Muscle of back (tissue), 13 donors: Measurements from ENCODE around the gene TMEM26. TPM values are rescaled to one million over a fixed set of nuclear protein-coding genes. Genes with fewer than 3 reads are reported as not detected.

Experiments used
- DNase-seq, 3 donors: peaks; one replicate each; pipeline versions ENCODE4 v3.0.0 to v3.0.0-alpha.2; 2013
- long read RNA-seq, 9 donors: transcript quantifications; one replicate each; lab custom pipeline, GENCODE V29; 2026
- polyA plus RNA-seq, 10 donors: library from polyadenylated mRNA; unstranded; fragments of 120-200 nt; gene quantifications; one replicate each; pipeline ENCODE4 v1.2.1, GENCODE V29; 2013; ENCODE audit not compliant: insufficient read length in 10 of 10

TMEM26 gene
- polyA plus RNA-seq = 10 to 100 TPM in 6 of 10 donors, 1 to 10 TPM in 4; 8.3 to 16.9 (median 11.7) TPM
- long read RNA-seq, donor 1, full-length matches to known transcripts = 3 of 11 reads
- long read RNA-seq, donor 1, partial matches to known transcripts = 8 of 11 reads
- long read RNA-seq, donor 1, other reads (novel, unspliced or antisense) = 0 of 11 reads
- long read RNA-seq, donor 2, full-length matches to known transcripts = 4 of 4 reads
- long read RNA-seq, donor 2, partial matches to known transcripts = 0 of 4 reads
- long read RNA-seq, donor 2, other reads (novel, unspliced or antisense) = 0 of 4 reads
- long read RNA-seq, donor 3 = 0 reads
- long read RNA-seq, donor 4 = 0 reads
- long read RNA-seq, donor 5, full-length matches to known transcripts = 1 of 1 reads
- long read RNA-seq, donor 5, partial matches to known transcripts = 0 of 1 reads
- long read RNA-seq, donor 5, other reads (novel, unspliced or antisense) = 0 of 1 reads
- long read RNA-seq, donor 6, full-length matches to known transcripts = 2 of 2 reads
- long read RNA-seq, donor 6, partial matches to known transcripts = 0 of 2 reads
- long read RNA-seq, donor 6, other reads (novel, unspliced or antisense) = 0 of 2 reads
- long read RNA-seq, donor 7, full-length matches to known transcripts = 2 of 2 reads
- long read RNA-seq, donor 7, partial matches to known transcripts = 0 of 2 reads
- long read RNA-seq, donor 7, other reads (novel, unspliced or antisense) = 0 of 2 reads
- long read RNA-seq, donor 8 = 0 reads
- long read RNA-seq, donor 9 = 0 reads

- DNase-seq = peak in 2 of 3 donors; percentile 85 to 95
These were observed at the start of gene TMEM26 for GRCh38 chr10:61452655-61453641. TSS of gene TMEM26 (minus strand) at chr10:61453381. CDS start at chr10:61453081, 300 bp downstream.

- no peak for DNase-seq
These were observed 47.3 kb upstream of the TMEM26 start for GRCh38 chr10:61500460-61500859.

- no peak for DNase-seq
These were observed 39.3 kb upstream of the TMEM26 start for GRCh38 chr10:61492364-61492995.

- no peak for DNase-seq
These were observed 34.3 kb upstream of the TMEM26 start for GRCh38 chr10:61487506-61487905.

GRCh38 chr10:61486738-61487396 is 33.7 kb upstream of the TMEM26 start:
- no peak for DNase-seq

- no peak for DNase-seq
These were observed 33.1 kb upstream of the TMEM26 start for GRCh38 chr10:61486251-61486650.

- DNase-seq = no peak
These were observed 28.4 kb upstream of the TMEM26 start for GRCh38 chr10:61481597-61481996.

- no peak for DNase-seq
These were observed 27.0 kb upstream of the TMEM26 start for GRCh38 chr10:61480208-61480607.

GRCh38 chr10:61478621-61479312 is 25.6 kb upstream of the TMEM26 start:
- DNase-seq = no peak

- no peak for DNase-seq
These were observed 24.3 kb upstream of the TMEM26 start for GRCh38 chr10:61477451-61477850.

GRCh38 chr10:61476529-61476928 is 23.3 kb upstream of the TMEM26 start:
- no peak for DNase-seq

GRCh38 chr10:61475449-61475873 is 22.3 kb upstream of the TMEM26 start:
- DNase-seq = no peak

GRCh38 chr10:61472090-61472674 is 19.0 kb upstream of the TMEM26 start:
- DNase-seq = no peak

- no peak for DNase-seq
These were observed 18.3 kb upstream of the TMEM26 start for GRCh38 chr10:61471491-61471890.

GRCh38 chr10:61470740-61471139 is 17.6 kb upstream of the TMEM26 start:
- no peak for DNase-seq

GRCh38 chr10:61465901-61466632 is 12.9 kb upstream of the TMEM26 start:
- DNase-seq = peak in 1 of 3 donors; percentile 31

- no peak for DNase-seq
These were observed 12.0 kb upstream of the TMEM26 start for GRCh38 chr10:61465171-61465496.

GRCh38 chr10:61464461-61465170 is 11.4 kb upstream of the TMEM26 start:
- peak in 1 of 3 donors; percentile 26 for DNase-seq
